GM12891 (cell line): ENCODE data around the gene SPACA7. TPM values are rescaled to one million over a fixed set of nuclear protein-coding genes. Genes with fewer than 3 reads are reported as not detected.

Source experiments
- DNase-seq: peaks from one replicate; pipeline ENCODE4 v3.0.0; 2011; ENCODE audit warnings: low spot score; ENCODE audit not compliant: insufficient read length
- FAIRE-seq: peaks from 2 replicates; lab custom pipeline; 2011; peaks lifted over from hg19 to GRCh38; lab: Jason Lieb, UNC
- PAX5 ChIP-seq: IDR thresholded peaks from 2 replicates; pipeline ENCODE4 v1.6.1; 2011; ENCODE audit warnings: low read length, moderate library complexity, mild to moderate bottlenecking; ENCODE audit not compliant: insufficient read depth, severe bottlenecking
- POLR2A ChIP-seq: IDR thresholded peaks from 2 replicates; pipeline ENCODE4 v1.6.1; 2011; ENCODE audit warnings: low read depth, low read length, control low read depth
- POLR2AphosphoS5 ChIP-seq: IDR thresholded peaks from 2 replicates; pipeline ENCODE4 v1.6.1; 2011; ENCODE audit warnings: low read depth, low read length, control low read depth
- POU2F2 ChIP-seq: IDR thresholded peaks from 2 replicates; pipeline ENCODE4 v1.6.1; 2011; ENCODE audit warnings: low read depth, mild to moderate bottlenecking, control low read depth, low read length, moderate library complexity
- SPI1 ChIP-seq: IDR thresholded peaks from 2 replicates; pipeline ENCODE4 v1.6.1; 2011; ENCODE audit warnings: low read depth, low read length, control low read depth
- TAF1 ChIP-seq: IDR thresholded peaks from 2 replicates; pipeline ENCODE4 v1.6.1; 2011; ENCODE audit warnings: low read depth, low read length, control low read depth
- polyA plus RNA-seq: library from polyadenylated mRNA; unstranded; fragments of >200 nt; gene quantifications from one replicate; pipeline ENCODE4 v1.2.1, GENCODE V29; 2012; ENCODE audit warnings: low read depth, missing spikeins, inconsistent platforms; ENCODE audit not compliant: missing spikeins

Gene SPACA7
- polyA plus RNA-seq: not detected

- FAIRE-seq (no peak), DNase-seq (no peak)
- TF ChIP-seq POLR2A (no peak), SPI1 (no peak), POLR2AphosphoS5 (no peak), TAF1 (no peak), POU2F2 (no peak), PAX5 (no peak)
Observed at GRCh38 chr13:112376050-112376681, at the start of gene SPACA7. Gene SPACA7, plus strand, starts transcription at chr13:112376355. Its CDS starts 31 bp downstream, at chr13:112376386.

GRCh38 chr13:112326821-112327370 is 49.3 kb upstream of the SPACA7 start:
- FAIRE-seq: no peak
- no peak for DNase-seq
- TF ChIP-seq SPI1: no peak
- TF ChIP-seq POU2F2: no peak
- TF ChIP-seq TAF1: no peak

GRCh38 chr13:112328936-112329335 is 47.2 kb upstream of the SPACA7 start:
- TF ChIP-seq POU2F2 (no peak), PAX5 (no peak), TAF1 (no peak), POLR2AphosphoS5 (no peak), POLR2A (no peak), SPI1 (no peak)
- DNase-seq (no peak), FAIRE-seq (no peak)

GRCh38 chr13:112329376-112329775 is 46.8 kb upstream of the SPACA7 start:
- no peak for FAIRE-seq
- no peak for TF ChIP-seq SPI1
- TF ChIP-seq POLR2AphosphoS5: no peak
- no peak for TF ChIP-seq TAF1
- no peak for TF ChIP-seq POLR2A
- no peak for TF ChIP-seq POU2F2
- TF ChIP-seq PAX5: no peak
- no peak for DNase-seq

- no peak for FAIRE-seq
- TF ChIP-seq TAF1: no peak
- DNase-seq: no peak
Observed at GRCh38 chr13:112330066-112330465, 46.1 kb upstream of the SPACA7 start.

GRCh38 chr13:112330479-112331381 is 45.4 kb upstream of the SPACA7 start:
- no peak for FAIRE-seq
- TF ChIP-seq POLR2AphosphoS5 (no peak), POLR2A (no peak), PAX5 (no peak), TAF1 (no peak), POU2F2 (no peak), SPI1 (no peak)
- no peak for DNase-seq

GRCh38 chr13:112331675-112332074 is 44.5 kb upstream of the SPACA7 start:
- no peak for TF ChIP-seq SPI1
- no peak for TF ChIP-seq TAF1
- TF ChIP-seq POU2F2: no peak
- no peak for TF ChIP-seq PAX5
- TF ChIP-seq POLR2A: no peak
- no peak for TF ChIP-seq POLR2AphosphoS5
- DNase-seq: no peak
- FAIRE-seq: no peak

- DNase-seq: no peak
- FAIRE-seq: no peak
- TF ChIP-seq POU2F2 (no peak), TAF1 (no peak), SPI1 (no peak), POLR2AphosphoS5 (no peak), PAX5 (no peak), POLR2A (no peak)
Observed at GRCh38 chr13:112332727-112333126, 43.4 kb upstream of the SPACA7 start.

- TF ChIP-seq TAF1 (no peak), SPI1 (no peak), PAX5 (no peak), POLR2A (no peak), POLR2AphosphoS5 (no peak), POU2F2 (no peak)
- DNase-seq (no peak), FAIRE-seq (no peak)
Observed at GRCh38 chr13:112333756-112334543, 42.2 kb upstream of the SPACA7 start.
